ENCODE data around the gene SCYGR3. TPM values are rescaled to one million over a fixed set of nuclear protein-coding genes. Genes with fewer than 3 reads are reported as not detected.
A peak's percentile ranks its signal among the peaks of the same experiment; 100 is the strongest.

SCYGR3 gene
- total and polyA plus RNA-seq, 2 of the 13 experiments (the other 11 are each of a cell fraction or from before 2014, with no cell fraction given), result not detected

GRCh38 chr2:227643990-227644551 is 29.4 kb upstream of the SCYGR3 start (continued):
- TF ChIP-seq GMEB1 (CRISPR knock-in tag; IDR thresholded peaks at IDR 0.05; ENCODE audit: borderline replicate concordance) (no peak), MAFK (conservative IDR thresholded peaks at IDR 0.05 in 1 of 2, IDR thresholded peaks at IDR 0.05 in 1 of 2; ENCODE audit: low read length in 2 of 2) (0 out of 4 replicates have a peak, but pooled peaks of 1 of the 2 experiments have one; percentile 1), ZNF616 (CRISPR knock-in tag; IDR thresholded peaks at IDR 0.05; ENCODE audit: low read depth) (no peak), NCOR1 (IDR thresholded peaks at IDR 0.05; ENCODE audit: borderline replicate concordance, low read length) (peak; percentile 97), NFIC (IDR thresholded peaks at IDR 0.05; ENCODE audit: low read length) (peak; percentile 92), ZFP41 (CRISPR knock-in tag; IDR thresholded peaks at IDR 0.05; ENCODE audit: borderline replicate concordance) (no peak), FOXO1 (CRISPR knock-in tag; IDR thresholded peaks at IDR 0.05) (peak; percentile 85), TFE3 (CRISPR knock-in tag; IDR thresholded peaks at IDR 0.05) (peak; percentile 61), ZNF619 (CRISPR knock-in tag; IDR thresholded peaks at IDR 0.05) (no peak), RCOR2 (CRISPR knock-in tag; IDR thresholded peaks at IDR 0.05) (peak; percentile 95), ETV5 (CRISPR knock-in tag; IDR thresholded peaks at IDR 0.05; ENCODE audit: borderline replicate concordance) (peak; percentile 71), KLF11 (CRISPR knock-in tag; IDR thresholded peaks at IDR 0.05) (0 out of 2 replicates have a peak, but pooled peaks have one; percentile 43), RXRA (CRISPR knock-in tag; IDR thresholded peaks at IDR 0.05) (peak; percentile 78), ELF3 (CRISPR knock-in tag; IDR thresholded peaks at IDR 0.05) (peak; percentile 41; the same call in 1 of the 2 replicates), GATAD2A (CRISPR knock-in tag; IDR thresholded peaks at IDR 0.05) (peak; percentile 80), ZSCAN5A (CRISPR knock-in tag; IDR thresholded peaks at IDR 0.05; ENCODE audit: borderline replicate concordance) (peak; percentile 75; the same call in 1 of the 2 replicates), MIXL1 (CRISPR knock-in tag; IDR thresholded peaks at IDR 0.05) (peak; percentile 53; the same call in 1 of the 2 replicates), ZNF564 (CRISPR knock-in tag; IDR thresholded peaks at IDR 0.05) (no peak), ZBTB1 (CRISPR knock-in tag; IDR thresholded peaks at IDR 0.05; ENCODE audit: borderline replicate concordance) (no peak), ZSCAN31 (CRISPR knock-in tag; IDR thresholded peaks at IDR 0.05; ENCODE audit: low read depth) (0 out of 2 replicates have a peak, but pooled peaks have one; percentile 48), KAT8 (CRISPR knock-in tag; IDR thresholded peaks at IDR 0.05) (peak; percentile 52; the same call in 1 of the 2 replicates), ZMYM2 (CRISPR knock-in tag; IDR thresholded peaks at IDR 0.05) (0 out of 2 replicates have a peak, but pooled peaks have one; percentile 20), FOXJ3 (CRISPR knock-in tag; IDR thresholded peaks at IDR 0.05; ENCODE audit: borderline replicate concordance) (peak; percentile 86; the same call in 1 of the 2 replicates), SMAD9 (CRISPR knock-in tag; IDR thresholded peaks at IDR 0.05) (no peak), RARG (CRISPR knock-in tag; IDR thresholded peaks at IDR 0.05; ENCODE audit: low read depth) (no peak)
